Gastroesophageal sphincter (tissue), 3 donors: ENCODE data around the gene ROPN1L.

Experiments used
- EP300 ChIP-seq: sonication (generic); formaldehyde crosslinking; IDR thresholded peaks from one replicate; pipeline ENCODE4 v1.6.1; 2017; ENCODE audit warnings: antibody characterized with exemption, mild to moderate bottlenecking
- POLR2A ChIP-seq, 2 donors: fragments of 450-650 bp; IDR thresholded peaks; one replicate each; pipeline ENCODE4 v1.6.1; 2017; ENCODE audit warnings: antibody characterized with exemption in 2 of 2, mild to moderate bottlenecking in 2 of 2, moderate library complexity in 1 of 2
- TF ChIP-seq, protein P1 (sequence below), 4 experiments: fragments of 200-600 bp in 2 of 4; fragments of 450-650 bp in 2 of 4; sonication (generic) in 1 of 4; IDR thresholded peaks; one replicate each; pipeline ENCODE4 v1.5.1; 2017 to 2019; ENCODE audit warnings: antibody characterized with exemption in 4 of 4, mild to moderate bottlenecking in 2 of 4, moderate library complexity in 2 of 4

GRCh38 chr5:10491673-10492026 is 50.0 kb downstream of the ROPN1L start:
- TF ChIP-seq, protein P1, sequence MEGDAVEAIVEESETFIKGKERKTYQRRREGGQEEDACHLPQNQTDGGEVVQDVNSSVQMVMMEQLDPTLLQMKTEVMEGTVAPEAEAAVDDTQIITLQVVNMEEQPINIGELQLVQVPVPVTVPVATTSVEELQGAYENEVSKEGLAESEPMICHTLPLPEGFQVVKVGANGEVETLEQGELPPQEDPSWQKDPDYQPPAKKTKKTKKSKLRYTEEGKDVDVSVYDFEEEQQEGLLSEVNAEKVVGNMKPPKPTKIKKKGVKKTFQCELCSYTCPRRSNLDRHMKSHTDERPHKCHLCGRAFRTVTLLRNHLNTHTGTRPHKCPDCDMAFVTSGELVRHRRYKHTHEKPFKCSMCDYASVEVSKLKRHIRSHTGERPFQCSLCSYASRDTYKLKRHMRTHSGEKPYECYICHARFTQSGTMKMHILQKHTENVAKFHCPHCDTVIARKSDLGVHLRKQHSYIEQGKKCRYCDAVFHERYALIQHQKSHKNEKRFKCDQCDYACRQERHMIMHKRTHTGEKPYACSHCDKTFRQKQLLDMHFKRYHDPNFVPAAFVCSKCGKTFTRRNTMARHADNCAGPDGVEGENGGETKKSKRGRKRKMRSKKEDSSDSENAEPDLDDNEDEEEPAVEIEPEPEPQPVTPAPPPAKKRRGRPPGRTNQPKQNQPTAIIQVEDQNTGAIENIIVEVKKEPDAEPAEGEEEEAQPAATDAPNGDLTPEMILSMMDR (IDR thresholded peaks at IDR 0.05): no peak
- no peak for TF ChIP-seq POLR2A (IDR thresholded peaks at IDR 0.05)
- no peak for TF ChIP-seq EP300
